Stimulated activated CD8-positive, alpha-beta memory T cell treated with anti-CD3 and anti-CD28 coated beads, Interleukin-15, amount 100 ng/mL, for 24 hours (primary cell): Measurements from ENCODE around the gene RNF111.
A peak's percentile ranks its signal among the peaks of the same experiment; 100 is the strongest.
"Not testable (repeated sequence)": the region's sequence is repeated elsewhere in the genome, so short reads cannot be mapped to it uniquely, and the experiment has no call there.

Experiments
- DNase-seq: peaks from one replicate; pipeline ENCODE4 v3.0.0-alpha.2; 2020; ENCODE audit warnings: low read depth

Gene RNF111

GRCh38 chr15:59059076-59059597, 71.7 kb downstream of the RNF111 start:
- no peak for DNase-seq

- no peak for DNase-seq
These were observed 72.9 kb downstream of the RNF111 start for GRCh38 chr15:59060348-59060747.

GRCh38 chr15:59063042-59063441, 75.6 kb downstream of the RNF111 start:
- no peak for DNase-seq

- DNase-seq: no peak
These were observed 82.0 kb downstream of the RNF111 start for GRCh38 chr15:59069430-59069829.

GRCh38 chr15:59074607-59075006, 87.1 kb downstream of the RNF111 start:
- DNase-seq: no peak

- DNase-seq: no peak
These were observed 100.3 kb downstream of the RNF111 start for GRCh38 chr15:59087731-59088130.

GRCh38 chr15:59094077-59094476, 106.6 kb downstream of the RNF111 start:
- DNase-seq: no peak

- no peak for DNase-seq
These were observed 109.0 kb downstream of the RNF111 start for GRCh38 chr15:59096429-59096828.

GRCh38 chr15:59099162-59099685, 111.8 kb downstream of the RNF111 start:
- DNase-seq: no peak

- no peak for DNase-seq
These were observed 117.1 kb downstream of the RNF111 start for GRCh38 chr15:59104602-59104911.

GRCh38 chr15:59104912-59105732, 117.7 kb downstream of the RNF111 start, which contains the start of gene CCNB2:
TSS of gene CCNB2 (plus strand) at chr15:59105146. CDS start at chr15:59105269, 123 bp downstream.
- DNase-seq: peak; percentile 58

GRCh38 chr15:59105854-59106253, 118.4 kb downstream of the RNF111 start:
- no peak for DNase-seq

GRCh38 chr15:59111251-59111650, 123.8 kb downstream of the RNF111 start:
- no peak for DNase-seq

GRCh38 chr15:59115047-59115446, 127.6 kb downstream of the RNF111 start:
- no peak for DNase-seq

GRCh38 chr15:59116141-59116540, 128.7 kb downstream of the RNF111 start:
- DNase-seq: no peak

GRCh38 chr15:59116771-59117170, 129.3 kb downstream of the RNF111 start:
- DNase-seq: no peak

GRCh38 chr15:59119625-59120024, 132.2 kb downstream of the RNF111 start:
- DNase-seq: no peak

GRCh38 chr15:59120937-59121336, 133.5 kb downstream of the RNF111 start:
- no peak for DNase-seq

- DNase-seq: no peak
These were observed 136.8 kb downstream of the RNF111 start for GRCh38 chr15:59124261-59124660.

GRCh38 chr15:59125683-59126082, 138.2 kb downstream of the RNF111 start:
- not testable (repeated sequence) for DNase-seq

- DNase-seq: not testable (repeated sequence)
These were observed 139.8 kb downstream of the RNF111 start for GRCh38 chr15:59127255-59127654.

GRCh38 chr15:59131456-59131855, 144.0 kb downstream of the RNF111 start:
- no peak for DNase-seq

GRCh38 chr15:59131969-59132562, 144.6 kb downstream of the RNF111 start:
- no peak for DNase-seq
